ENCODE data around the gene ADCY9.
"Not testable (repeated sequence)": the region's sequence is repeated elsewhere in the genome, so short reads cannot be mapped to it uniquely, and the experiment has no call there.

ADCY9 gene

DNA sequence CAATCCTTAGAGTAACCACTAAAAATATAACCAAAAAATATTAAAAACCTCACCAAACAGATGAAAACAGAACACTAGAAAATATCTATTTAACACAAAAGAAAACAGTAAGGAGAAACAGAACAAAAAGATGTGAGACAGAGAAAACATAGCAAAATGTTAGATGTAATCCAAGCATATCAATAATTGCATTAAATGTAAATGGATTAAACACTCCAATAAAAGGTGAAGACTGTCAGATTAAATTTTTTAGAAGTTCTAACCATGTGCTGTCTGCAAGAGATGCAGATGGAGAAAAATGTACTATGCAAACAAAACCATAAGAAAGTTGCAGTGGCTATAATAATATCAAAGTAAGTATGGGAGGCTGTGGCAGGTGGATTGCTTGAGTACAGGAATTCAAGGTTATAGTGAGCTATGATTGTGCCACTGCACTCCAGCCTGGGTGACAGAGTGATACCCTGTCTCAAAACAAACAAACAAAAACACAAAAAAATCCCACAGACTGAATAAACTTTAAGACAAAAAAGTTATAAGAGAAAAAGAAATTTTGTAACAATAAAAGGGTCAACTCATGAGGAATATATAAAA lies 53.9 kb downstream of the ADCY9 start:
- no peak for DNase-seq

- no peak for DNase-seq
Measured at GRCh38 chr16:4060823-4061222, 55.4 kb downstream of the ADCY9 start.

DNA sequence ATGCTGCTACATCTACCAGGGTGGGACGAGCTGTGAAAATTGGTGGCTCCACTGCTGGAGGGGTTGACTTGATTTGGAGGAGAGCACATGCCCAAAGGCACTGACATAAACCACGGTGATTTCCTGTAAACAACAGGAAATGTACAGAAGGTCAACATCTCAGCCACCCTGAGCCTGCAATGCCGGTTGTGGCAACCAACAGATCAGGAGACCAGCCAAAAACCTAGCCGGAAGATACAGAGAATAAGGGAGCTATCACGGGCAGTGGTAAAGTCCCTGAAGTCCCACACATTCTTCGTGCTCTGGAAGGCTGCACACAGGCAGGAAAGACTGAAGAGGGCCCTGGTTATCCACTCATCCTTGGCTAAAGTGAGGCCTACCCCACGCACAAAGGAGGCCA lies 56.2 kb downstream of the ADCY9 start:
- no peak for DNase-seq

DNA sequence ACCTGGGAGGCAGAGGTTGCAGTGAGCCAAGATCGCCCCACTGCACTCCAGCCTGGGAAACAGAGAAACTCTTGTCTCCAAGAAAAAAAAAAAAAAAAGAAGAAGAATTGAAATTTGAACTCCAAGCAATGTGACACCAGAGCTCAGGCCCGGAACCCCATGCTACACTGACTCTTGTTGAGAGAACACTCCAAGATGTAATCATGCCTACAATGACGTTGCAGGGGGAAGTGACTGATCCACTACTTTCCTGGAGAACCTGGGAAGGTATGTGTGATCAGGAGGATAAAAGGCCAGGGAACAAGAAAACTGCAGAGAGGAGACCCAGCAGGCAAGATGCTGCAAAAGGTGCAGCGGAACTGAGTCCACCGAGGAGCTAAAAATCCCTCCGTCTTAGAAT lies 57.9 kb downstream of the ADCY9 start:
- no peak for DNase-seq

DNA sequence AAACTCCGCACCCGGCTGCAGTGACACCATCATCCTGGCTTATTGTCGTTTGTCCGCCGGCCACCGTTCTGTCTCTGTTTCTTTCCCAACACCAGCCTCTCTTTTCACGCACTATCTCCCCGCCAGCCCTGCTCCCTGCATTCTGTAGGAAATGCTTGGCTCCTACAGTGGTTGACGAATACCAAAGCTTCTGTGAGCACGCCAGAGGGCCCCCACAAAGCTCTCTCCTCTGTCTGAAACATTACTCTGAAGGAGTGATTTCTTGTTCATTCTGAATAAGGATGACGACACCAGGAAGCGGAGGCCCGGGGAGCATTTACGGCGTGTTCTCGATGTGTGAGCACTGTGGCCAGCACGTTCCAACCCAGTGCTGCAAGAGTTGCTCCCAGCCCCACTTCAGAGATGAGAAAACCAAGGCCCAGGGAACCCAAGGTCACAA lies 58.8 kb downstream of the ADCY9 start:
- DNase-seq: no peak

GRCh38 chr16:4056161-4057105 lies 59.8 kb downstream of the ADCY9 start:
- no peak for DNase-seq

DNA sequence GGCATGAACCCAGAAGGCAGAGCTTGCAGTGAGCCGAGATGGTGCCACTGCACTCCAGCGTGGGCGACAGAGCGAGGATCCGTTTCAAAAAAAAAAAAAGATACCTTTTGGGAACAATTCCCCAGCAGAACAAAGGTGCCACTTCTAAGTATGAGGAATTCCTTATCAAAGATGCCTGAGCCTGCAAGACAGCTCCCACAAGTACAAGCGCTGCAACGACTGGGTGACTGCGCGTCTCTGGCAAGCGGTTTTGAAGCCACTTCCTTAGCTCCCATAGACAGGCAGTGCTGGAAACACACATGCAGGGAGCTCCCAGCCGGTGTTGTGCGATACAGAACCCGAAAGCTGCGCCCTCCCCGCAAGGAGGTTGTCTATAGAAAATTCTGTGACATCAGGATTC lies 60.5 kb downstream of the ADCY9 start:
- no peak for DNase-seq

DNA sequence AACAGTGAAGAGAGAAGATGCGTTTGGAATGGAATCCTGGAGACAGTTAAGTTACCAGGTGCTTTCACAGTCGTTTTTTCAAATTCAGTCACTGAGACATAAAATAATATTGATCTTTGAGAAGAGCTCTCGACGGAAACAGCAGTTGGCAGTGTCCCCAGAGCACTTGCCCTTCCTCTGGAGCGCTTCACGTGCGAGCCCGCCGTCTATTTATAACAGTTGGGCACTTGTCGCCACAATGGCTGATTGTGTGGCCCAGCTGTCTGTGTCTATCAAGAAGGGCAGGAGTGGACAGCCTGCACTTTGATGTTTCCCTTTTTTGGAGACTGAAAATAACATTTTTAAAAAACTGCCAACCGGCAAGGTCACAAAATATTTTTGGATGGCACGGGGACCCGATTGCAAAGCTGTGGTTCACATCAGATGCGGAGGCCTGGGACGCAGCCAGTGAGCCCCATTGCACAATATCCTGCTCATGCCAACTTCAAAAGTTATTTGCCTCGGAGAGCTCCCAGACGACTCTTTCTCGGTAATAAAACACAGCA lies 62.9 kb downstream of the ADCY9 start:
- DNase-seq: peak; percentile 78

DNA sequence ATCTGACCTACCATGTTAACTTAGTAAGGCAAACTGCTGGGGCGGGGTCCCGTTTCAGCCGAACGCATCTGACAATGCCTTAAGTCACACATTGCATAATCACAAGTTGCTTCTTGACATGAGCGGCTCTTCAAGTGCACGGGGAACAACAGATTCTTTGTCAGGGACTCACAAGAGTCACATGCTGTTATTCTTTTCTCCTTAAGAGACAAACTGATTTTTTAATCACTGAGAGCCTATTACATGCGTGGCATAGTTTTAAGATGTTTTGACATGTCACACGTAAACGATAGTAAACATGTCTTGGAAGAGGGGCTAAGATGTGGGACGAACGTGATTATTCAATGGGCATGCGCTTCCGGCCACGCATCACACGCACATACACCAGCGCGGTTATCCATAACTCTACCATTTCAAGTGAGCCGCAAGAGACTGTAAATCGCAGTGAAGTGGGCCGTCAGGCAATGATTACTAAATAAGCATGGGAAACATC lies 63.4 kb downstream of the ADCY9 start:
- DNase-seq: peak; percentile 17

DNA sequence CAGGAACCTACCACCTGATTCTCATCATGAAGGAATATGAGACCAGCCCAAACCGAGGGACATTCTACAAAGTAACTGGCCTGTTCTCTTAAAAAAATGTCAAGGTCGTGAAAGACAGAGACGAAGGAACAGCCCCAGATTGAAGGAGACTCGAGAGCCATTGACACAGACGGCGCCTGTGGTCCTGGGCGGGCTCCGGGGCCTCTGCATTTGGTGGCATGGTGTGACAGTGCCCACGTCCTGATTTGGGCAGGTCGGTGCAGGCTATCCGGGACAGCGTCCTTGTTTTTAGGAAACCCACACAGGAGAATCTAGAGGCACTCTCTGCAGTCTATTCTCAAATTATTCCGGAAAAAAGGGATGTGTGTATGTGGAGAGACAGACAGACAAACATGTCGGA lies 64.1 kb downstream of the ADCY9 start:
- no peak for DNase-seq

DNA sequence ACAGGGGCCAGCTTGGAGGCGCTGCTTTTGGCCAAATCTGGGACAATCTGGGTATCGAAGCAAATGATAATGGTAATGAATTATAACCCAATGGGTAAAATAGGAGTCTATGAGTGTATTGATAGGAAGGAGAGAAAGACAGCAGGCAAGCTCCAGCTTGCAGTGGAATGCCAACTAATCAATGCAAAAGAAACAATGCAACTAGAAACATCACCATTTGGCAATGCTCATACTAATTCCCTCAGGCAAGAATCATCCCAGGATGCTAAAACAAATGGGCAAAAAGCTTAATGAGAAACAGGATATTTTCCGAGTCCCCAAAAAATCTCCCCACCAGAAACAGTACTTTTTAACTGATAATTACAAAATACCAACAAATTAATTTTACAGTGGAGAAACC lies 64.7 kb downstream of the ADCY9 start:
- no peak for DNase-seq

DNA sequence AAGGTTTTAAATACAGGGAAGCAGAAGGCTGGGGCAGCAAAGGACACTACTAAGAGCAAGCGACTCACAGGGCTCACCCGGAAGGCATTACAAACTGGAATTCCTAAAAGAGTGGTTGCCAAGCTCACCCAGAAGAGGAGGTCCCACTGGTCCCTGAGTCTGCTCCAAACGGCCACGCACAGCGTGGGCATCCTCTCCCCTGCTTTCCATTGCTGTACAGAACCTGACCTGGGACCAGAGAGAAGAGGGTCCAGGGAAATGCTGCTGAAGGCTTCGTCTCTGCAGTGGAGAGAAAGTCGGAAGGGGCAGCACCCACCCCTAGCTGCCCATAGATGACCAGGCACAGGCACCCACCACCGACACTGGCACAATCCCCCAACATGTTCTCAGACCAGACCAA lies 67.2 kb downstream of the ADCY9 start:
- no peak for DNase-seq

- DNase-seq: no peak
Measured at GRCh38 chr16:4048481-4048880, 67.8 kb downstream of the ADCY9 start.

DNA sequence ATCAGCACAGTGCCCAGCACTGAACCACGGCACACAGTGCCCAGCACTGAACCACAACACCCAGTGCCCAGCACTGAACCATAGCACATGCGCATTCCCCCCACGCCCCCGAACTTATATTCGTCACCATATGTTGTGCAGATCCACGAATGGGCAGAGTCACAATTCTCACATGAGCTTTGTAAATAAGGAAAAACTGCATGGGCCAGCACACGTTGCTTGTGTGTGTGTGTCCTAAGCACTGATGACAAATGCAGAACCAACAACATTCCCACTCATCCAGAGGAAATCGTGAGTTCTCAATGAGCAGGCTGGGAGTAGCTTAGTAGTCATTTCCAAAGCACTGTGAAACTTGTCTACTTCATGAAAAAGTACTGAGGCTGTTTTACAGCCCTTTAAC lies 70.0 kb downstream of the ADCY9 start:
- no peak for DNase-seq

DNA sequence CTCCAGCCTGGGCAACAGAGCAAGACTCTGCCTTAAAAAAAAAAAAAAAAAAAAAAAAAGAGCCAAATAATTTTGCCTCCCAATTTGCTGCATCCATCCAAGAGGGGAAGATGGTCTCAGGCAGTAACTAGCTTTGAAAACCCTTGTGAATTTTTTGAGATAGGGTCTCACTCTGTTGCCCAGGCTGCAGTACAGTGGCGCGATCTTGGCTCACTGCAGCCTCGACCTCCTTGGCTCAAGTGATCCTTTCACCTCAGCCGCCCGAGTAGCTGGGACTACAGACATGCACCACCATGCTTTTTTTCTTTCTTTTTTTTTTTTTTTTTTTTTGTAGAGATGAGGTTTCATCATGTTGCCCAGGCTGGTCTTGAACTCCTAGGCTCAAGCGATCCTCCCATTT lies 70.7 kb downstream of the ADCY9 start:
- DNase-seq: not testable (repeated sequence)

DNA sequence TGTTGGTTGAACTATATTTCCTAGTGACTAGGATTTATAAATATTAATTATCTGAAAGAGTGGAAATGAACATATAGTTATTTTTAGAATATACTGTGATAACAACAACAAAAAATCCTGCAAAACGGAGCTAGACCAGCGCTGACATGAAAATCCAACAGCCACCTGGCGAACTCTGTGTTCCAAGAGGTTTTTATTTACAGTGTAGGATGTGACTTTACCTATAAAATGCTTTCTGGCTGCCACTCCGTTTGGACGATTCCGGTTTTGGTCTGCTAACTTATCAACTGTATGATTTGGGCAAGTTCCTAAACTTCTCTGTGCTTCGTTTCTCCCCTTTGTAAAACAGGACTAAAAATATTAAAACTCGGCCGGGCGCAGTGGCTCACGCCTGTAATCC lies 73.7 kb downstream of the ADCY9 start:
- no peak for DNase-seq

DNA sequence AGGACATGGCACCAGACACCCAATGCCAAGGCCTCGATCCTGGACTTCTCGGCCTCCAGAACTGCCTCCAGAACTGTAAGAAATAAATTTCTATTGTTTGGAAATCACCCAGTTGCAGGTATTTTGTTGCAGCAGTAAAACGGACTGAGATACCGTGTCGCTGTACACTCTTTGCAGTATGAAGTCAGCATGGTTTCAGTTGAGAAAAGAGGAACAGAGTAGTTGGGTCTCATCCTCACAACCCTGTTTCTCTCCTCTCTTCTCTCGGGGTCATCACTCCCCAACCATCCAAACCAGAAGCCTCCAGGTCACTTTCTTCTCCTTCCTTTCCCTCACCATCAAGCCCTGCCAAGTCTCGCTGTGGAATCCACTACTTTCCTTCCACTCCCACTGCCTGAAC lies 77.8 kb downstream of the ADCY9 start:
- DNase-seq: no peak

GRCh38 chr16:4036952-4037351 lies 79.3 kb downstream of the ADCY9 start:
- not testable (repeated sequence) for DNase-seq

DNA sequence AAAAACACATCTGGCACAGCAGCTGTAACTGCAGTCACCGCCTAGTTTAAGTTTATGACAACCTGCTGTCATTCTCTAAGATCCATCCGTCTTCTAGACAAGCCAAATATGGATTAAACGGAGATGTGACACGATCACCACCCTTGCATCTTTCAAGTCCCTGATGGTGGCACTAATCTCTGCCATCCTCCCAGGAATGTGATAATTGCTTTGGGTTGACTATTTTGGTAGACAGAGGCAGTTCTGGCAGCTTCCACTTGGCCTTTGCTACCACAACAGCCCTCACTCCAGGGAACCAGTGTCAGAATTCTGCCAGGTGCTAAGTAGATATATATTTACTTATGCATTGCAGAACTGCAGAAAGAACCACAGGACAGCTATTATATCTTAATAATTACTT lies 81.3 kb downstream of the ADCY9 start:
- DNase-seq: no peak

GRCh38 chr16:4033951-4034350 lies 82.3 kb downstream of the ADCY9 start:
- no peak for DNase-seq

DNA sequence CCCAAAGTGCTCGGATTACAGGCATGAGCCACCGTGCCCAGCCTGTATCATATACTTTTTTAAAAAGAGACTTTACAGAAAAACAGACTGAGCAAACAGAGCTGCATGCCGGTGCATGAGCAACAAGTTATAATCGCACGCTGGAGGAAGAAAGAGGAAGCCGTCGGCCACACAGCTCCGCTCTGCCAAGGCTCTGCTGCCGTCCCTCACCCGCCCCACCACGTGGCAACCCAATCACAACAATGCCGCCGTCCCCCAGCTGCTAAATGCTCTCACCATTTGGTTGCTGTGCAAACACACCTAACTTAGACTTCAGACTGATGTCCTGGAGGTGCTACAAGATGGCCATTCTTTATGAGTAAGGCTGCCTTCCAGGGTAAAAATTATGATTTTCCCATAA lies 83.5 kb downstream of the ADCY9 start:
- DNase-seq: no peak

GRCh38 chr16:4028144-4028543 lies 88.1 kb downstream of the ADCY9 start:
- no peak for DNase-seq

DNA sequence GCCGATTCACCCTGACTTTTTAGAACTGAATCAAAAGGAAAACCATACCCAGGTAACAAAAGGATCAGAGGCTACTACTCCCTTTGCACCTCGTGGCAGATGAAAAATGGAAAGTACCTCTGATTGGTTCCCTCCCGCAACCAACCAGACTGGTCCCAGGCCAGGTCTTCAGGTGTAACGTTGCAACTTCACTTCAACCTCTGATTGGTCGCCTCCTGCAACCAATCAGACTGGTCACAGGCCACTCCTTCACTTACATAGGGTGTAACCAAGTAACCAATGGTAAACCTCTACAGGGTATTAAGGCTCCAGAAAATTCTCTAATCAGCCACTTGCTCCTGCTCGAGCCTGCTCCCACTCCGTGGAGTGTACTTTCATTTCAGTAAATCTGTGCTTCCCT lies 89.4 kb downstream of the ADCY9 start:
- no peak for DNase-seq

DNA sequence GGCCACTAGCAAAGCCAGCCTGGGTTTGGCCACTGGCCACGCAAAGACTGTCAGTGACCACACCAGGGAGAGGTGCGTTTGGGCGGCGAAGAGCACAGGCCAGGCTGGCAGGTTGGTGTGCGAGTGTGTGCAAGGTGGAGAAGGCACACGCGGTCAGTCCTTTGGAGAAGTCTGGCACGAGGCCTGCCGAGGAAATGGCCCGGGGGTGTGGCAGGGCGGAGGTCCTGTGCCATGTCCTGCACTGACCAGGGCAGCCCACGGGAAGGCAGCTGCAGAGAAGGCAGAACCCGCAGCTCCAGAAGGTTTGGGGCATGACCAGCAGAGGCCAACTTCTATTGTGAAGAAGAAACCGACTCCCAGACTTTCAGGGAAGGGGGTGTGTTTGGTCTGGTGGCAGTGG lies 90.8 kb downstream of the ADCY9 start:
- DNase-seq: no peak
